Activated CD8-positive, alpha-beta memory T cell treated with anti-CD3 and anti-CD28 coated beads for 24 hours (primary cell): ENCODE measurements around the gene C2orf92.

Experiments
- DNase-seq: peaks from one replicate; pipeline ENCODE4 v3.0.0-alpha.2; 2020

Gene C2orf92

DNA sequence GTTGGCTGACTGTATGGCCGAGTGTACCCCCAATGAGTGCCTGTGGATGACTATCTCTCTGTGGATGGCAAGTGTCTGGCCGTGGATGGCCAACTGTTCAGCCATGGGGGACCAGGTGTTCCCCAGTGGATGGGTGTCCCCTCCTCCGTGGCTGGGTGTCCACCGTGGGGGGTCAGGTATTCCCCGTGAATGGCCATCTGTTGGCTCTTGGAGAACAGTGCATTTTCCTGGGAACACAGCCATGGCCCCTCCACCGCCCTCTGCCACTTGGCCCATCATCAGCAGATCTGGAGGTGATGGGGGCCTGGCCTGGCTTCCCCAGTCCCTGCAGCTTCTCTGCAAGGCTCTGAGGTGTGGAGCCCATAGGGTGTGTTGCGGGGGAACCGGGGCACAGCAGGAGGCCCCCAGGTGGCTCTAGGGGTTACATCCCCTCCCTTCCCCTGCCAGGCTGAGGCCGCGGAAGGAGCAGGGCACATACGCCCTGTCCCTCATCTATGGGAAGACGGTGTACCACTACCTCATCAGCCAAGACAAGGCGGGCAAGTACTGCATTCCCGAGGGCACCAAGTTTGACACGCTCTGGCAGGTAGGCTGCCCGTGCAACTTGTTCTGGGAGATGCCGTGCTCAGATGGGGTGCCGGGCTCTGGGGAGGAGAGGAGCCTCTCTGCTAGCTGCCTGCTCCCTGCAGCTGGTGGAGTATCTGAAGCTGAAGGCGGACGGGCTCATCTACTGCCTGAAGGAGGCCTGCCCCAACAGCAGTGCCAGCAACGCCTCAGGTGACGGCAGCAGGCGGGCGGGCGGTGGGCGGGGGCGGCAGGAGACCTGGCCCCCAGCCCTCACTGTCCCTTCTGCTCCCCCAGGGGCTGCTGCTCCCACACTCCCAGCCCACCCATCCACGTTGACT lies 63.2 kb downstream of the C2orf92 start:
- no peak for DNase-seq

DNA sequence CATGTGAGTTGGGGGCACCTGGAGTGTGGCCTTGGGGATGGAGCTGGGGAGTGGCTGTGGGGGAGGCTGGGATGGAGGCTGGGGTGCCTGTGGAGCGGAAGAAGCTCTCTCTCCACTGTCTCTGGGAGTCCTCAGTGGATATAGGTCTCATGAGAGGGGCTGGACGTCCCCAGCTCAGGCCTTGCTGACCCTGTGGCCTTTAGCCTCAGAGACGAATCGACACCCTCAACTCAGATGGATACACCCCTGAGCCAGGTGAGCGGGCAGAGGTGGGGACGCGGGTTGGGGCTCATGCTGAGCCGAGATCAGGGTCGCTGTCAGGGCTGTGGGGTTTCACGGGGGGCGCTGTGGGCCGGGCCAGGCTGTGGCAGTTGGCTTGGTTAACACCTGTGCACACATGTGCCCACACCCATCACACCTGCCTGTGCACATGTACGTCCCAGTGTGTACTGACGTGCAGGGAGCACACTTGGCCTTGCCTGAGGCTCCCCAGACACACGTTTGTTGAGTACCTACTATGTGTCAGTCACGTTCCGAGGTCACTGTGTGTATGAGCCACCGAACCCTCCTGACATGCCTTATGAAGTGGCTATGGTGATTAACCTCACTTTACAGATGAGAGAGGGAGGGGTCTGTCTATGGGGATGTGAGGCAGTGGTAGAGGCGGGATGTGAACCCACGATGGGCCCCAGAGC lies 64.0 kb downstream of the C2orf92 start:
- no peak for DNase-seq

DNA sequence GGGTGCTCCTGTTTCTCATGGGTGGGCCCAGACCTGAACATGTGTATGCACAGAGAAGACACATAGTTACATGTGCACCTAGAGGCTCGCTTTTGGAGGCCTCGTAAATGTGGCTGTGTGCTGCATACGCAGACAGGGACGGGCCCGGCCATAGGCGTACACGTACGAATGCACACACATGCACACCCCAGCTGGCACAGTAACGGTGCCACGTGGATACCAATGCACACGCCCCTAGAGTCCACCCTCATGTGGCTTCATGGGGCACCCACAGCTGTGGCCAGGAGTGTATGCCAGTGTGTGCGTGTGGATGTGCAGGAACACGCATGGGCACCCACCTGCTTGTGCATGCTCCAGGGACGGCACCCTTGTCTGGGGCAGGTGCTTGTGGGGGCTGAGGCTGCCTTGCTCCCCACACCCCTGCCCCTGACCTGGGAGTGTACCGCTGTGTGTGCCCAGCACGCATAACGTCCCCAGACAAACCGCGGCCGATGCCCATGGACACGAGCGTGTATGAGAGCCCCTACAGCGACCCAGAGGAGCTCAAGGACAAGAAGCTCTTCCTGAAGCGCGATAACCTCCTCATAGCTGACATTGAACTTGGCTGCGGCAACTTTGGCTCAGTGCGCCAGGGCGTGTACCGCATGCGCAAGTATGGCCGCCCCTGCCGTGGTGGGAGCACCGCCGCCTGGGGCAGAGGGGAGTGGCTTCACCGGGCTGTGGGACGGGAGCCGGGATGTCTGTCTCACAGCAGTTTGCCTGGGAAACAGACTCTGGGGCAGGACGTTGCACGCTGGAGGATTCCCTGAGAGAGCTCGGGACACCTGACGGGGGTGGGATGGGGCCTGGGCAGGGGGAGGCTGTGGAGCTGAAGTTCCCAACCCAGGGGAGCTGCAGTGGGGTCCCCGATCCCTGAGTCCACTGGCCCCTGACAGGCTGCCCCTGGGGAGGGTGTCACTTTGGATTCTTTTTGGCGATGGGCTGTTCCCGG lies 64.8 kb downstream of the C2orf92 start:
- no peak for DNase-seq

DNA sequence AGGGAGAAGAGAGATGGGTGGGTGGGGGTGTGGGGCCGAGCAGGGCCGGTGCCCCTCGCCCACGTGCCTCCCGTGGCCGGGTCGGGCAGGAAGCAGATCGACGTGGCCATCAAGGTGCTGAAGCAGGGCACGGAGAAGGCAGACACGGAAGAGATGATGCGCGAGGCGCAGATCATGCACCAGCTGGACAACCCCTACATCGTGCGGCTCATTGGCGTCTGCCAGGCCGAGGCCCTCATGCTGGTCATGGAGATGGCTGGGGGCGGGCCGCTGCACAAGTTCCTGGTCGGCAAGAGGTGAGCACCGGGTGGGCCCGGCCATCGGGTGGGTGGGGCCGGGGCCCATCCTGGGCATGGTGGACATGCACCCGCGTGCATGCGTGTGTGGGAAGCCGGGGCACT lies 65.6 kb downstream of the C2orf92 start:
- DNase-seq: no peak

DNA sequence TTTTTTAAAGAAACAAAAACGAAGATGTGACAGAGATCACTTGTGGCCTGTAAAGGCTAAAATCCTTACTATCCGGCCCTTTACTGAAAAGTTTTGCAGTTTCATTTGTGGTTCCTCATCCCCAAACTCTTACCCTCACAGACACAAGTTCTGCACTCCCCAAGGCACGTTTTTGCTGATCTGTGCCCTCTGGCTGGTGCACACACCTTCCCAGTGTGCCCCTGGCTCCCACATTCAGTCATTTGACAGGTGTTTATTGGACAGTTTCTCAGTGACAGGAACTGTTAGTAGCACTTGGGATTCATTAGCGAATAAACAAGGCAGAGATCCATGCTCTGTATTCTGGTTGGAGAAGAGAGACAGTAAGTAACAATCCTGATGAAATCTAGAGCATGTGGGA lies 66.7 kb downstream of the C2orf92 start:
- no peak for DNase-seq

DNA sequence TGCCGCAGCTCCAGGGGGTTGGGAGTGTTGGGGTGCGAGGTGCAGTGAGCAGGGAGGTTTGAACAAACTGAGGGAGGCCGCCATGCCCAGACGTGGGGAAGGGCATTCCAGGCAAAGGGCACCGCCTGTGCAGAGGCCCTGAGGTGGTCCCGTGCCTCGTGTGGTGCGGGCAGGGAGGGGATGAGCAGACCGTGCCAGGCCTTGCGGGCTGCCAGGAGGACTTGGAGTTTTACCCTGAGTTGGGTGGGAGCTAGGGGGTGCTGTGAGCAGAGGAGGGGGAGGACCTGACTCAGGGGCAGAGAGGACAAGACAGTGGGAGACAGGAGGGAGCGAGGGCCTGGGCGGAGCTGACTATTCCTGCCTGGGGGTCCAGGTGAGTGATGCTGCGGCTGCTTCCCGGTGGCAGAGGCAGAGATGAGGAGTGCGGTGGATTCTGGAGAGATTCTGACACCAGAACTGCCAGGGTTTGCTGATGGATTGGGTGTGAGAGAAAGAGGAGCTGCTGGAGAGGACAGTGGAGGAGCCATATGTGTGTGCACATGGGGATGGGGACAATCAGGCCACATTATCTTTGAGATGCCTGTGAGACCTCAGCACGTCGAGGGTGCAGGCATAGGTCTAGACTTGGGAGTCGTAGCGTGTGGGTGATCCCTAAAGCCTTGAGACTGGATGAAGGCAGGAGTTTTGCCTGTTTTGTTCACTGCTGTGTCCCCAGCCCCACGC lies 67.3 kb downstream of the C2orf92 start:
- DNase-seq: no peak

DNA sequence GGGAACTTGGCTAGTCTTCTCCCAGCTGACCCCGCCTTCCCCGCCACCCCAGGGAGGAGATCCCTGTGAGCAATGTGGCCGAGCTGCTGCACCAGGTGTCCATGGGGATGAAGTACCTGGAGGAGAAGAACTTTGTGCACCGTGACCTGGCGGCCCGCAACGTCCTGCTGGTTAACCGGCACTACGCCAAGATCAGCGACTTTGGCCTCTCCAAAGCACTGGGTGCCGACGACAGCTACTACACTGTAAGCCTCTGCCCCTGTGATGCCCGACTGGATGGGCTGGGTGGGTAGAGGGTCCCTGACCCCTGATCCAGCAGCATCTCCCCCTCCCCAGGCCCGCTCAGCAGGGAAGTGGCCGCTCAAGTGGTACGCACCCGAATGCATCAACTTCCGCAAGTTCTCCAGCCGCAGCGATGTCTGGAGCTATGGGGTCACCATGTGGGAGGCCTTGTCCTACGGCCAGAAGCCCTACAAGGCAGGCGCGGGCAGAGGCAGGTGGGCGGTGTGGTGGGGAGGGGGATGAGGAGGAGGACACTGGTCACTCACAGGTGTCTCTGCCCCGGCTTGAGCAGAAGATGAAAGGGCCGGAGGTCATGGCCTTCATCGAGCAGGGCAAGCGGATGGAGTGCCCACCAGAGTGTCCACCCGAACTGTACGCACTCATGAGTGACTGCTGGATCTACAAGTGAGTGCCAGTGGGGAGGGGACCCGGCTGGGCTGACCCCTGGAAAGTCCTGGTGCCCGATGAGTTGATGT lies 68.1 kb downstream of the C2orf92 start:
- no peak for DNase-seq

DNA sequence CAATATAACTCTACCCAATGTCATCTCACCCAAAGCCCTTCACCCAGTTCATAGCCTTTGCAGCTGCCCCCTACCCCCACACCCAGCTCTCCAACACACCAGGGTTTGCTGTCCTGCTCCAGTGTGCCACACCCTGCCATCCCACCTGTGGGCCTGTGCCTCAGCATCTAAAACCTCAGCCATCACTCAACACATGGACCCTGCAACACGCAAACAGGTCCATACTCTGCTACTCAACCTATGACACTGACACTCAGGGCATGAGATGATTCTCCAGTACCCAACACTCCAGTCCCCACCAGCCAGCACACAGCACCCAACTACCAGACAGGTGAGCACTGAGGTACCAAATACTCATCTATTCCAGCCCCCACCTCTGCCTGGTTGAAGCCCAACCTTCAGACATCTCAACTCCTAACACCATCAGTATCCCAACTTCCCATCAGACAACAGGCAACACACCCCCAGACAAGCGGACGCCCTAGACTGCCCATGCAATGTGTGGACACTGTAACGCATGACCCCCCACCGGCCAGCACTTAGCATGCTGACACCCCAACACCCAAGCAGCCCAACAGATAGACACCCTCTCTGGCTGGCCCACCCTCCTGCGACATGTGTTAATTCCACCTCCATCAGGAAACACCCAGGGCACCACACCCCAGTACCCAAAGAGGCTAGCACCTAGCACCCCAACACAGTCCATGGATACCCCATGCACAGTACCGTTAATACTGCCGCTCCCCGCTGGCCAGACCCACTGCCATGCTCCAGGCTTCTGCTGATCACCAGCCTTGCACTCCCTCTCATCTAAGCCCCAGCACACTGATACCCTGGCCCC lies 68.9 kb downstream of the C2orf92 start:
- DNase-seq: no peak

DNA sequence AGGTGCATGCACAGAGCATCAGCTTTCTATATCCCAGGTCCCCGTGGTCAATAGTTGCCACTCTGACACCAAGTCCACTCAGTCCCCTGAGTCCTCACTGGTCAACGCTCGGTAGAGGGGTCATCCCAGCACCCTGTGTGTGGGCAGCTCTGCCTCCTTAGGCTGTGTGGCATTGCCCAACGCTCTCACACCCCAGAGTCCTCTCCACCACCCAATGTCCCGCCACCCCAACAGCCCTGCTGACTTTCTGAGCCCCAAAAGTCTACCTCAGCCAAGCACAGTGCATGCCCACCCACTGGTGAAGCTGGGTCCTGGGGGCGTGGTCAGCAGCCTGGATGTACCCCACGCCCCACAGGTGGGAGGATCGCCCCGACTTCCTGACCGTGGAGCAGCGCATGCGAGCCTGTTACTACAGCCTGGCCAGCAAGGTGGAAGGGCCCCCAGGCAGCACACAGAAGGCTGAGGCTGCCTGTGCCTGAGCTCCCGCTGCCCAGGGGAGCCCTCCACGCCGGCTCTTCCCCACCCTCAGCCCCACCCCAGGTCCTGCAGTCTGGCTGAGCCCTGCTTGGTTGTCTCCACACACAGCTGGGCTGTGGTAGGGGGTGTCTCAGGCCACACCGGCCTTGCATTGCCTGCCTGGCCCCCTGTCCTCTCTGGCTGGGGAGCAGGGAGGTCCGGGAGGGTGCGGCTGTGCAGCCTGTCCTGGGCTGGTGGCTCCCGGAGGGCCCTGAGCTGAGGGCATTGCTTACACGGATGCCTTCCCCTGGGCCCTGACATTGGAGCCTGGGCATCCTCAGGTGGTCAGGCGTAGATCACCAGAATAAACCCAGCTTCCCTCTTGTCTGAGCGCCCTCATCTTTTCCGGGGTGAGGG lies 69.7 kb downstream of the C2orf92 start:
- DNase-seq: no peak

DNA sequence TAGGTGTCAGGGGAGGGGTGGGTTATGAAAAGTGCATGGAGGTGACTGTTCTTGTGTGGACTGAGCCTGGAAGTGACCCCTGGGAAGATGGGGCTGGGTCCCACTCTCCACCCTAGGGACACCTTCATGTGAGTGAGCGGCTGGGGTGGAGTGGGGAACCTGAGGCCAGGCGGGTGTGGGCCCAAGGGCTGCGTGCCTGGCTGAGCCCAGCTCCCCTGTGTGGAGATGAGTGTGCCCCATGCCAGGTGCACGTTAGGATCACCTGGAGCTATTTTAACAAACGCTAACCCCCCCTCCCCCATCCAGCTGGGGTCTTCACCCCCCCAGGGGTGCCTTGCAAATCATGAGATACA lies 70.4 kb downstream of the C2orf92 start:
- no peak for DNase-seq

DNA sequence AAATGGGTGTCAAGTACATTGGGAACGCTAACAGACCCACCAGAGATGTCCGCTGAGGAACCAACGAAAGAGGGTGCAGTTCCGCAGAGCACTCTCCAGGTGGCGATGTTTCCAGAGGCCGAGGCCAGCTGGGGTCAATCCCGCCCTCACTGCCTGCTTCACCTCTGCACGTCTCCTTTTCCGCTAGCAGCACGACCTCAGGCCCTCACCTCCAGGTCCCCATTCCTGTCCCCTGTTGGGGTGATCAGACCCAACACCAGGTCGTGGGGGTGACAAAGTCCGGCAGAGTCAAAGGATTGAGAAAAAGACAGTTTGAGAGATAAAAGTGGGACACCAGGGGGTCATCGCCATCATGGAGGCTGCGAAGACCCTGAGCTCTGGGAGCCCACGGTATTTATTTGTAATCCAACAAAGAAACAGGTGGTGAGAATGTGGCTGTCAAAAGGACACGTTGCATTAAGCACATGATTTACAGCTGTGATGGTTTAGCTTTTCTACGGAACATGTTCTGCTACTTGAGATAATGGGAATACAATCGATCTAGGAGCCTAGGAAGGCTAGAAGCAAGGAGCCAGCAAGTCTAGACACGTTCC lies 71.2 kb downstream of the C2orf92 start:
- DNase-seq: peak; percentile 73

DNA sequence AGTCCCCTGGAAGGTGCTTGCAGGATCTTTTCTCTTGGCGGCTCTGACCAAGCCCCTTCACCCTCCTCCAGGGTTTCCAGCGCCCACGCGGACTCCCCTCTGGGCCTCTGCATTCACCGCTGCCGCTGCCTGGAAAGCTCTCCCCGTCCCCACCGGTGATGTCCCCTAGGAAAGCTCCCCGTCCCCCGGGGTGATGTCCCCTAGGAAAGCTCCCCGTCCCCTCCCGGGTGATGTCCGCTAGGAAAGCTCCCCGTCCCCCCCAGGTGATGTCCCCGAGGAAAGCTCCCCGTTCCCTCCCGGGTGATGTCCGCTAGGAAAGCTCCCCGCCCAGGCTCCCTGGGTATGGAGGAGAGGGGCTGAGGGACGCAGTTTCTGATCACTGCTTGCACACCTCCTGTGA lies 71.7 kb downstream of the C2orf92 start:
- DNase-seq: no peak

DNA sequence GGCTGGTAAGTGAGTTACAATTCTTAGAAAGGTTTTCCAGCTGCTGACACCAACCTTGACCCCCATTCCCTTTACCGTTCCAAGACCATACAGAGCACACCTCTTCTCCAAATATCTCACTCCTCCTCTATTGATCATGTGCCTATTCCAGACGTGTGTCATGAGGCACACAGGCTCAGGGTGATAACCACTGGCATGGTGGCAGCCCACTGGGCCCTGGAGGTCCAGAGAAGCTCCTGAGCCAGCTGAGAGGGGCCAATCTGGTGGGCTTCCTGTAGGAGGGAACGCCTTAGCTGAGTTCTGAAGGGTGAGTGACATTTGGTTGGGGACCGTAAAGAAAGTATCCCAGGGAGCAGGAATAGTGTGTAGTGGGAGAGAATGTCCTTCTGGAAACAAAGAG lies 72.2 kb downstream of the C2orf92 start:
- DNase-seq: no peak

DNA sequence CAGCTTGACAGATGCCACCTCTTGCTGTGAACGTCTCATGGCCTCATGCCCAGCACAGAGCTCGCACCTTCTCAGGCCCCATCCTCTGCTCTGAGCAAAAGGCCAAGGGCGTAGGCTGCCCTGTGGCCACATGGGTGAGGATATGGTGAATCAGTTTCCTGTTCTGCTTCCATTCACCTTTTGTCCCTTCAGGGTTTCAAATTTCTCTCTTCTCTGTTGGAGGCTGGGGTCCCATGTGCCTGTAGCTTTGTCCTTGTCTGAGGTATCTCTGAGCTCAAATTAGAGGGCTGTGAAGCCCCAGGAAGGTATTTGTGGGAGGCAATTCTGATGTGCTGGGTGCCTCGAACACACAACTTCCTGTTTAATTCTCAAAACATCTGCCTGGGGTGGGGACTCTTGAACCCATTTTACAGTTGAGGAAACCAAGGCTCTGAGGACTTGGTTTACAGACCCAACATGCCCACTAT lies 72.9 kb downstream of the C2orf92 start:
- DNase-seq: no peak

DNA sequence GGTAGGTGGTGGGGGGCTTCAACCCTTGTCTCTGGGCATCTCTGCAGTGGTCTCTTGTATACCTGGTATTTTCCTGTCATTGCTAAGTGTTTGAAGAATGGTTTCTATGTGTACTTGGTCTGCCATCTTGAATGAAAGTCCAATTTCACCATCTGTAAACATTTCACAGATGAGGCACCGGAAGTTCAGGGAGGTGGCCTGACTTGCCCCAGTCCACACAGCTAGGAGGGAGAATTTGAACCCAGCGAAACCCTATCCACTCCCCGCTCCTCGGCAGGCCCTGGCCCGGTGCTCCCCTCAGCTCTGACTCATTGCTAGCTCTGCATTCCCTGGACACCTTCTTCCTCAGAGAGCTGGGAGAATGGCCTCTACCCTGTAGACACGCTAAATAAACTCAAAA lies 74.4 kb downstream of the C2orf92 start:
- DNase-seq: no peak

DNA sequence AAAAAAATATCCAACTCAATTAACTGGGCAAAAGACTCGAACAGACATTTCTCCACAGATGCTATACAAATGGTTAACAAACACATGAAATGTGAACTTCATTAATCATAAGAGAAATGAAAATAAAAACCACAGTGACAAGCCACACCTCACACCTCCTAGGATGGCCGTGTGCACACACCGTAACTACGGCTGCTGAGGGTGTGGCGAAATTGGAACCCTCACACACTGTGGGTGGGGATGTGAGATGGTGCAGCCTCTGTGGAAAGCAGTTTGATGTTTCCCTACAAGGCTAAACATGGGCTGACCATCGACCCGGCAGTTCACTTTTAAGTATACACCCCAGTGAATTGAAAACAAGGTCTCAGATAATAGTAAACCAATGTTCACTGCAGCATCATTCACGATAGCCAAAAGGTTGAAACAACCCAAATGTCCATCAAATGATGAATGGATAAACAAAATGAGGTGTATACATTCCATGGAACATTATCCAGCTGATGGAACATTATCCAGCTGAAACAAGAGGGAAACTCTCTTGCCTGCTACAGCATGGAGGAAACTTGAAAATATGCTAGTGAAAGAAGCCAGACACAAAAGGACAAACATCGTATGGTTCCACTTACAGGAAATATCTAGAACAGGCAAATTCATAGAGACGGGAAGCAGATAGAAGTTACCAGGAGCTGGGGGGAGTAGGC lies 76.1 kb downstream of the C2orf92 start:
- DNase-seq: peak; percentile 79

DNA sequence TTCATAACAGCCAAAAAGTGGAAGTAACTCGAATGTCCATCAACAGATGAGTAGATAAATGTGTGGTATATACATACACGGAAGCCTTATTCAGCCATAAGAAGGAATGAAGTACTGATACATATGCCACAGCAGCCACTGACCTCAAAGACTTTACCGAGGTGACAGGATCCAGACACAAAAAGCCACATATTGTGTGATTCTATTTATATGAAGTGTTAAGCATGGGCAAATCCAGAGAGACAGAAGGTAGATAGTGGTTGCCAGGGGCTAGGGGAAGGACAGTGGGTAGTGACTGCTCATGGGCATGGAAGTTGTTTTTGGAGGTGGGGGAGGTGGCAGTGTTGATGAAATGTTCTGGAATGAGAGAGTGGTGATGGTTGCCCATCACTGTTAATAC lies 77.8 kb downstream of the C2orf92 start:
- no peak for DNase-seq

DNA sequence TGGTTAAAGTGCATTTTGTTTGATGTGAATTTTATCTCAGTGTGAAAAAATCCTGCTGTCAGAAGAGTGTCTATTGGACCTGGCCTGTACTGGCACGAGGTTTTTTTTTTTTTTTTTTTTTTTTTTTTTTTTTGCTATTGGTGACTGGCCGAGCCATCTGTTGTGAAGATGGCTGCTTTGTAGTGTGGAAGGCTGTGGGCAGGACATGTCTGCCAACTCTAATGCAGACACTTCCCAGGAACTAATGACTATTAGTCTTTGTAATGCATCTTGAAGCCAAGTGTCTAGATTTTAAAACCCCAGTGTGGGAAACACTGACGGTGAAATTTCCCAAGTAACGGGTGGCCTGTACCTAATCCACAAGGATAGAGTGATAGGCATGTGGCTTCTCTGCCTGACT lies 78.2 kb downstream of the C2orf92 start:
- DNase-seq: no peak

DNA sequence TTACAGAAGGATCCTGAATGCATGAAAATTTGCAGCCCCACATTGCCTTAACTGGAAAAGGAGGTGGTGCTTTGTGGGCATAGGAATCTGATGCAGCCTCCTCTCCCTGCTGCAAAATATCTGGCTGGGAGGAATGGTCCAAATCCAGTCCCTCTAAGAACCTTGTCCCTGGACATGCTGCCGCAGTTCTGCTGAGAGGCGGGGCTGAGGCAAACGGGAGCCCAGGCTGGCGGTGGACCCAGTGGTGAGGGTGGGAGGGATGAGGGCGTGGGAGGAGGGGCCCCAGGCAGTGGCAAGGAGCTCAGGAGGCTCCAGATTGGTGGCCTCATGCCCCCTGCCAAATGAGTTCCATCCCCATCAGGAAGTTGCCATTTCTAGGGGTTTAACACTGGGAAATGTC lies 80.1 kb downstream of the C2orf92 start:
- no peak for DNase-seq
